Gastroesophageal sphincter (tissue), 4 donors: ENCODE data around the gene ALG12. TPM values are rescaled to one million over a fixed set of nuclear protein-coding genes. Genes with fewer than 3 reads are reported as not detected.

Experiments used
- ATAC-seq: fragments of 150-250 bp; one replicate; pipeline ENCODE4 v1.9.1; 2016; ENCODE audit warnings: mild to moderate bottlenecking, moderate library complexity
- H3K27ac ChIP-seq, 4 donors: fragments of 200-600 bp; sonication (generic) in 3 of 4; 1 replicate in 3 of 4; 2 replicates in 1 of 4; pipeline ENCODE4 v1.5.1; 2016 to 2019
- H3K27me3 ChIP-seq: fragments of 200-600 bp; sonication (generic); one replicate; pipeline ENCODE4 v1.5.1; 2019
- H3K36me3 ChIP-seq, 2 donors: fragments of 200-600 bp; sonication (generic); one replicate each; pipeline ENCODE4 v1.5.1; 2019; ENCODE audit warnings: control low read depth in 1 of 2
- H3K4me1 ChIP-seq, 3 donors: fragments of 200-600 bp; sonication (generic); 1 replicate in 2 of 3; 2 replicates in 1 of 3; pipeline ENCODE4 v1.5.1; 2016 to 2019; ENCODE audit warnings: control low read depth in 2 of 3
- H3K4me3 ChIP-seq, 2 donors: fragments of 200-600 bp; sonication (generic); one replicate each; pipeline ENCODE4 v1.5.1; 2019; ENCODE audit warnings: mild to moderate bottlenecking in 1 of 2, moderate library complexity in 1 of 2
- H3K9me3 ChIP-seq, 3 donors: fragments of 200-600 bp; sonication (generic); one replicate each; pipeline ENCODE4 v1.5.1; 2017 to 2019; ENCODE audit warnings: control low read depth in 2 of 3
- EP300 ChIP-seq: sonication (generic); formaldehyde crosslinking; IDR thresholded peaks from one replicate; pipeline ENCODE4 v1.6.1; 2017; ENCODE audit warnings: antibody characterized with exemption, mild to moderate bottlenecking
- POLR2A ChIP-seq, 2 donors: fragments of 450-650 bp; IDR thresholded peaks; one replicate each; pipeline ENCODE4 v1.6.1; 2017; ENCODE audit warnings: antibody characterized with exemption in 2 of 2, mild to moderate bottlenecking in 2 of 2, moderate library complexity in 1 of 2
- POLR2AphosphoS5 ChIP-seq: sonication (generic); formaldehyde crosslinking; IDR thresholded peaks from one replicate; pipeline ENCODE4 v1.6.1; 2017; ENCODE audit warnings: antibody characterized with exemption
- WGBS, 2 donors: methylation state at CpG; one replicate each; pipeline ENCODE4 v1.1.5; 2018; ENCODE audit warnings: low coverage in 1 of 2; 5-methylcytosine and 5-hydroxymethylcytosine counted together
- total RNA-seq, 4 donors: library from RNA; depleted of rRNA; stranded (reverse); fragments of >200 nt; gene quantifications; one replicate each; pipeline ENCODE4 v1.1.0, GENCODE V29; 2016
- TF ChIP-seq, protein P1 (sequence below), 4 experiments: fragments of 200-600 bp in 2 of 4; fragments of 450-650 bp in 2 of 4; sonication (generic) in 1 of 4; IDR thresholded peaks; one replicate each; pipeline ENCODE4 v1.5.1; 2017 to 2019; ENCODE audit warnings: antibody characterized with exemption in 4 of 4, mild to moderate bottlenecking in 2 of 4, moderate library complexity in 2 of 4

The ALG12 gene
- total RNA-seq, 4 donors from 2014 or later: 18.8 to 30.0 (median 22.6) TPM

DNA sequence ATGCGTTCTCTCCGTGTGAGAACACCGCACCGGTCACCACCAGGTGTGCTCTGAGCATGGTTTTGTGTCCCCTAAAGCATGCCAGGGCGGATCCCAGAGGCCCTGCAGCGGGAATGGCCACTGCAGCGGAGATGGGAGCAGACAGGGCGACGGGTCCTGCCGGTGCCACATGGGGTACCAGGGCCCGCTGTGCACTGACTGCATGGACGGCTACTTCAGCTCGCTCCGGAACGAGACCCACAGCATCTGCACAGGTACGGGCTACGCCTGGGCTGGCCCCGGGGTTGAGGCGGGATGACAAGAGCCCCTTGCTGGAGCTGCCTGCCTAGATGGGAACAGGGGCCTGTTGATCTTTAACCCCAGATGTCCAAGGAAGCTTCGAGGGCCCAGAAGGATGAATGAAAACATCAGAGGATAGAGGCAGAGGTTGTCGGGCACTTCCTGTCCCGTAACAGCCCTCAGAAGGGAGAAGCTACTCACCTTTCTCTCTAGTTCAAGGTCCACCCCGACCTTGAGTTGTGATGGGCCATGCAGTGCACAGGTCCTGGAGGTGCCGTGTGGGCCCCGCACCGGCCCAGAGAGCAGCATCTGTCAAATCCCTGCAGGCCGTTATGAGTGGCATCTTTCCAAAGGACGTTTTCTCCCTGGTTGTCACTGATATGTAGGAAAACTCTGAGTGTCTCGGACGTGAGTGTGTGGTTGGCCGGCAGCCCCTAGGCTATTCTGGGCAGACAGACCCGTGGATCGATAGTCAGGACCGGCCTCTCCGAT lies 3.5 kb upstream of the ALG12 start:
- no peak overlapping the region for H3K27ac ChIP-seq
- peaks cover 0 to 35% (median 14%) of the 10 kb centered on the region in 3 donors for H3K4me1 ChIP-seq
- H3K4me3 ChIP-seq: no peak overlapping the region
- ATAC-seq: no peak
- 20 to 80% methylated on average over 1 of the region's 35 CpGs for WGBS, 2 donors
- TF ChIP-seq, protein P1, sequence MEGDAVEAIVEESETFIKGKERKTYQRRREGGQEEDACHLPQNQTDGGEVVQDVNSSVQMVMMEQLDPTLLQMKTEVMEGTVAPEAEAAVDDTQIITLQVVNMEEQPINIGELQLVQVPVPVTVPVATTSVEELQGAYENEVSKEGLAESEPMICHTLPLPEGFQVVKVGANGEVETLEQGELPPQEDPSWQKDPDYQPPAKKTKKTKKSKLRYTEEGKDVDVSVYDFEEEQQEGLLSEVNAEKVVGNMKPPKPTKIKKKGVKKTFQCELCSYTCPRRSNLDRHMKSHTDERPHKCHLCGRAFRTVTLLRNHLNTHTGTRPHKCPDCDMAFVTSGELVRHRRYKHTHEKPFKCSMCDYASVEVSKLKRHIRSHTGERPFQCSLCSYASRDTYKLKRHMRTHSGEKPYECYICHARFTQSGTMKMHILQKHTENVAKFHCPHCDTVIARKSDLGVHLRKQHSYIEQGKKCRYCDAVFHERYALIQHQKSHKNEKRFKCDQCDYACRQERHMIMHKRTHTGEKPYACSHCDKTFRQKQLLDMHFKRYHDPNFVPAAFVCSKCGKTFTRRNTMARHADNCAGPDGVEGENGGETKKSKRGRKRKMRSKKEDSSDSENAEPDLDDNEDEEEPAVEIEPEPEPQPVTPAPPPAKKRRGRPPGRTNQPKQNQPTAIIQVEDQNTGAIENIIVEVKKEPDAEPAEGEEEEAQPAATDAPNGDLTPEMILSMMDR (IDR thresholded peaks at IDR 0.05): no peak
- no peak for TF ChIP-seq POLR2A (IDR thresholded peaks at IDR 0.05)
- no peak for TF ChIP-seq POLR2AphosphoS5
- no peak for TF ChIP-seq EP300
- H3K27me3 ChIP-seq: no peaks in the 10 kb centered on the region
- H3K36me3 ChIP-seq: peaks cover 0 to 45% of the 10 kb centered on the region in 2 donors
- H3K9me3 ChIP-seq: no peaks in the 10 kb centered on the region

DNA sequence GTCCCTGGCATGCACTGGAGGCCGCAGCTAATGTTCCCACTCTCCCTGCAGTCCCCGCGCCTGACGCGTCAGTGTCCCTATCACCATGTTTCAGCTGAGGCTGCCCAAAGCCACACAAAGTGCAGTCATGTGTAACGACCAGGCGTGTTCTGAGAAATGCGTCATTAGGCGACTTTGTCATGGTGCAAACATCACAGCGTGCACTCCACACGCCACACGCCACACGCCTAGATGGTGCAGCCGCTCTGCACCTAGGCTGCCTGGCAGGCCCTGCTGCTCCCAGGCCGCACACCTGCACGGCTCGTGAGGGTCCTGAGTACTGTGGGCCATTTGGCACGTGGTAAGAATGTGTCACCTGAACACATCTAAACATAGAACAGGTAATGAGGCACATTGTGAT lies 2.6 kb upstream of the ALG12 start:
- Histone ChIP-seq H3K27ac (no peak overlapping the region), H3K4me3 (no peak overlapping the region), H3K9me3 (no peaks in the 10 kb centered on the region), H3K4me1 (peaks cover 0 to 37% (median 14%) of the 10 kb centered on the region in 3 donors), H3K36me3 (peaks cover 0 to 42% of the 10 kb centered on the region in 2 donors), H3K27me3 (no peaks in the 10 kb centered on the region)
- TF ChIP-seq, protein P1 (IDR thresholded peaks at IDR 0.05): no peak
- no peak for TF ChIP-seq EP300
- no peak for TF ChIP-seq POLR2AphosphoS5
- no peak for TF ChIP-seq POLR2A (IDR thresholded peaks at IDR 0.05)
- 93% methylated on average over 3 to 7 of the region's 18 CpGs for WGBS, 2 donors
- ATAC-seq: no peak

DNA sequence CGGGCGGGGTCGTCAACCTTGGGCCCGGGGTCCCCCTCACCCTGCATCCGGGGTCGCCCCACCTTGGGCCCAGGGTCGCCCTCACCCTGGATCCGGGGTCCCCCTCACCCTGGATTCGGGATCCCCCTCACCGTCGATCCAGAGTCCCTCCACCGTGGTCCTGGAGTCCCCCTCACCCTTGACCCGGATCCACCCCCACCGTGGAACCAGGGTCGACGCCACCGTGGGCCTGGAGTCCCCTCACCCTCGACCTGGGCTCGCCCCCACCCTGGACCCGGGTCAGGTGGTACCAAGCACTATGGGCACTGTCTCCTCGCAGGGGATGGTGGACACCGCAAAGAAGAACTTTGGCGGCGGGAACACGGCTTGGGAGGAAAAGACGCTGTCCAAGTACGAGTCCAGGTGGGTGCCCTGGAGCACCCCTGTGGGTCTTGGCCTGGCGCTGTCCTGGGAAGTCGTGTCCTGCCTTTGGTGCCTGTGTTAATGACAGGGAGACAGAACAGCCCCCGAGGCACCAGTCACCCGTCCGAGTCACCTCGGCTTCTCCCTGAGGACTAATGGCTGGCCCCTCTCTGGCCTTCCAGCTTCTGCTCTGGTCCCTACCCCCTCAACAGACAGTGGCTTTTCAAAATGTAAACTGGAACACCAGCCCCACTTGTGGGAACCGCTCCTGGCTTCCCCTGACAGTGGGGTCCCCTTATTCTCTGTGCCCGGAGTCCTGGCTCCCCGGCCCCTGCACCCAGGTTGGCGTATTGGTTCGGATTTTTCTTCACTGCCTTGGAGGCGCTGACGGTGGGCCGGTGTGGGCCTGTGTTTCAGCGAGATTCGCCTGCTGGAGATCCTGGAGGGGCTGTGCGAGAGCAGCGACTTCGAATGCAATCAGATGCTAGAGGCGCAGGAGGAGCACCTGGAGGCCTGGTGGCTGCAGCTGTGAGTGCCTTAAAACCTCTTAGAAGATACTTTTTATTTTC lies 958 bp upstream of the ALG12 start:
- TF ChIP-seq, protein P1 (IDR thresholded peaks at IDR 0.05): no peak
- TF ChIP-seq POLR2AphosphoS5 (no peak), EP300 (no peak), POLR2A (IDR thresholded peaks at IDR 0.05) (no peak)
- 22 to 40% methylated on average over 4 to 15 of the region's 47 CpGs for WGBS, 2 donors
- H3K27me3 ChIP-seq: no peaks in the 10 kb centered on the region
- peak overlapping the region in 3 of 4 donors; percentile 93 to 97 (median 97) for H3K27ac ChIP-seq
- peaks cover 0 to 37% (median 14%) of the 10 kb centered on the region in 3 donors for H3K4me1 ChIP-seq
- peak overlapping the region; percentile 64 to 91 for H3K4me3 ChIP-seq
- ATAC-seq: no peak
- H3K9me3 ChIP-seq: no peaks in the 10 kb centered on the region
- peaks cover 0 to 32% of the 10 kb centered on the region in 2 donors for H3K36me3 ChIP-seq

DNA sequence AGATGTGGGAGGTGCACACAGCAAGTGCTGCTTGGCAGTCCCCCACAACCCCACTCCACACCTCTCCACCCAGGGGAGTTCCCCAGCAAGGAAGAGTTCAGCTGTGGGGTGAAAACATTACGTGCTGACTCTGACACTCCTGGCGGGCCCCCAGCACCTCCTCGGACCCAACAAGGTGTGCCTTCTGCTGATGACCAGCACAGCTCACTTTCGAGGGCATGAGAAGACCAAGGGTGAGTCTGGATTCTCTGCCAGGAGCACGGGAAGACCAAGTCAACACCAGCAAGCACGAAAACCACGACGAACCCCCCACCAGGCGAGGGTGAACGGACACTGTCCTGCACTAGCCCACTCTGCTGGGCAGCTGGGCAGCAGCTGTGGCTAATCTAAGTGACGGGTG lies 1.4 kb downstream of the ALG12 start:
- Histone ChIP-seq H3K27ac (peak overlapping the region in 1 of 4 donors; percentile 93), H3K36me3 (peaks cover 0 to 47% of the 10 kb centered on the region in 2 donors), H3K27me3 (no peaks in the 10 kb centered on the region), H3K4me3 (no peak overlapping the region), H3K9me3 (no peaks in the 10 kb centered on the region), H3K4me1 (peaks cover 0 to 28% (median 14%) of the 10 kb centered on the region in 3 donors)
- no peak for ATAC-seq
- TF ChIP-seq POLR2A (IDR thresholded peaks at IDR 0.05): no peak
- no peak for TF ChIP-seq POLR2AphosphoS5
- TF ChIP-seq, protein P1 (IDR thresholded peaks at IDR 0.05): no peak
- TF ChIP-seq EP300: no peak
- WGBS, 2 donors: 86% methylated on average over 2 of the region's 11 CpGs; no CpG with 5 or more reads in 1 of the 2 donors
